ENCODE results near the gene IGF2.

DNA sequence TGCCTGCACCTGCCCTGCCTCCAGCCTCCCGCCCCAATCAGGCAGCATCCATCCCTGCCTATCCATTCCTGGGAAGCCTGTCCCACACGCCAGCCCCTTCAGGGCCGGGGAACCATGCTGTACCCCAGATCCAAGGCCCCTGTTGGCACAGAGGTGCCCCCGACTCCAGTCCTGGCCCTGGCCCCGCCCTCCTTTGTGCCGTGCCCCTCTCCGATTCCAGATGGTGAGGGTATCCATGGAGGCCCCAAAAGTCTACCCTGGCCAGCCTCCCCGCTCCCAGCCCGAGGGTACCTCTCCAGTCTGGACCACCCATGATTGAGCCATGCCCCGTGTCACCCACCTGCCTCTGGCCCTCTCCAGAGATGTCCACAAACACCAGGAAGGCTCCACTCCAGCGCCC, 35.2 kb upstream of the IGF2 start:
- no peak for TF ChIP-seq TCF4 (CRISPR knock-in tag; IDR thresholded peaks at IDR 0.05; ENCODE audit: borderline replicate concordance)
- no peak for TF ChIP-seq TOX (CRISPR knock-in tag; IDR thresholded peaks at IDR 0.05; ENCODE audit: borderline replicate concordance)
- no peak for TF ChIP-seq RARB (CRISPR knock-in tag; IDR thresholded peaks at IDR 0.05)
- no peak for TF ChIP-seq BACH2 (CRISPR knock-in tag; IDR thresholded peaks at IDR 0.05; ENCODE audit: borderline replicate concordance)
- TF ChIP-seq, protein P1, sequence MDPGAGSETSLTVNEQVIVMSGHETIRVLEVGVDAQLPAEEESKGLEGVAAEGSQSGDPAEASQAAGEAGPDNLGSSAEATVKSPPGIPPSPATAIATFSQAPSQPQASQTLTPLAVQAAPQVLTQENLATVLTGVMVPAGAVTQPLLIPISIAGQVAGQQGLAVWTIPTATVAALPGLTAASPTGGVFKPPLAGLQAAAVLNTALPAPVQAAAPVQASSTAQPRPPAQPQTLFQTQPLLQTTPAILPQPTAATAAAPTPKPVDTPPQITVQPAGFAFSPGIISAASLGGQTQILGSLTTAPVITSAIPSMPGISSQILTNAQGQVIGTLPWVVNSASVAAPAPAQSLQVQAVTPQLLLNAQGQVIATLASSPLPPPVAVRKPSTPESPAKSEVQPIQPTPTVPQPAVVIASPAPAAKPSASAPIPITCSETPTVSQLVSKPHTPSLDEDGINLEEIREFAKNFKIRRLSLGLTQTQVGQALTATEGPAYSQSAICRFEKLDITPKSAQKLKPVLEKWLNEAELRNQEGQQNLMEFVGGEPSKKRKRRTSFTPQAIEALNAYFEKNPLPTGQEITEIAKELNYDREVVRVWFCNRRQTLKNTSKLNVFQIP (CRISPR knock-in tag; IDR thresholded peaks at IDR 0.05; ENCODE audit: borderline replicate concordance, low read depth), result no peak
- TF ChIP-seq, protein P2, sequence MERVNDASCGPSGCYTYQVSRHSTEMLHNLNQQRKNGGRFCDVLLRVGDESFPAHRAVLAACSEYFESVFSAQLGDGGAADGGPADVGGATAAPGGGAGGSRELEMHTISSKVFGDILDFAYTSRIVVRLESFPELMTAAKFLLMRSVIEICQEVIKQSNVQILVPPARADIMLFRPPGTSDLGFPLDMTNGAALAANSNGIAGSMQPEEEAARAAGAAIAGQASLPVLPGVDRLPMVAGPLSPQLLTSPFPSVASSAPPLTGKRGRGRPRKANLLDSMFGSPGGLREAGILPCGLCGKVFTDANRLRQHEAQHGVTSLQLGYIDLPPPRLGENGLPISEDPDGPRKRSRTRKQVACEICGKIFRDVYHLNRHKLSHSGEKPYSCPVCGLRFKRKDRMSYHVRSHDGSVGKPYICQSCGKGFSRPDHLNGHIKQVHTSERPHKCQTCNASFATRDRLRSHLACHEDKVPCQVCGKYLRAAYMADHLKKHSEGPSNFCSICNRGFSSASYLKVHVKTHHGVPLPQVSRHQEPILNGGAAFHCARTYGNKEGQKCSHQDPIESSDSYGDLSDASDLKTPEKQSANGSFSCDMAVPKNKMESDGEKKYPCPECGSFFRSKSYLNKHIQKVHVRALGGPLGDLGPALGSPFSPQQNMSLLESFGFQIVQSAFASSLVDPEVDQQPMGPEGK (CRISPR knock-in tag; IDR thresholded peaks at IDR 0.05; ENCODE audit: borderline replicate concordance), result no peak
- no peak for TF ChIP-seq ZNF8 (CRISPR knock-in tag; IDR thresholded peaks at IDR 0.05)
- TF ChIP-seq, protein P3, sequence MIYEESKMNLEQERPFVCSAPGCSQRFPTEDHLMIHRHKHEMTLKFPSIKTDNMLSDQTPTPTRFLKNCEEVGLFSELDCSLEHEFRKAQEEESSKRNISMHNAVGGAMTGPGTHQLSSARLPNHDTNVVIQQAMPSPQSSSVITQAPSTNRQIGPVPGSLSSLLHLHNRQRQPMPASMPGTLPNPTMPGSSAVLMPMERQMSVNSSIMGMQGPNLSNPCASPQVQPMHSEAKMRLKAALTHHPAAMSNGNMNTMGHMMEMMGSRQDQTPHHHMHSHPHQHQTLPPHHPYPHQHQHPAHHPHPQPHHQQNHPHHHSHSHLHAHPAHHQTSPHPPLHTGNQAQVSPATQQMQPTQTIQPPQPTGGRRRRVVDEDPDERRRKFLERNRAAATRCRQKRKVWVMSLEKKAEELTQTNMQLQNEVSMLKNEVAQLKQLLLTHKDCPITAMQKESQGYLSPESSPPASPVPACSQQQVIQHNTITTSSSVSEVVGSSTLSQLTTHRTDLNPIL (CRISPR knock-in tag; IDR thresholded peaks at IDR 0.05; ENCODE audit: low read depth), result no peak
